TTC549 (cell line): ENCODE data around the gene NTRK3.

Source experiments
- FAIRE-seq: peaks from 2 replicates; lab custom pipeline; 2012; peaks lifted over from hg19 to GRCh38; lab: Jason Lieb, UNC

NTRK3 gene

GRCh38 chr15:88118741-88119140, 137.8 kb downstream of the NTRK3 start:
- no peak for FAIRE-seq

GRCh38 chr15:88118035-88118434, 138.5 kb downstream of the NTRK3 start:
- no peak for FAIRE-seq

GRCh38 chr15:88115486-88116152, 140.9 kb downstream of the NTRK3 start:
- no peak for FAIRE-seq

- FAIRE-seq, result no peak
Measured at GRCh38 chr15:88113613-88114308, 142.8 kb downstream of the NTRK3 start.

GRCh38 chr15:88108991-88109390, 147.5 kb downstream of the NTRK3 start:
- no peak for FAIRE-seq

- FAIRE-seq, result no peak
Measured at GRCh38 chr15:88108477-88108876, 148.1 kb downstream of the NTRK3 start.

GRCh38 chr15:88106074-88106473, 150.5 kb downstream of the NTRK3 start:
- FAIRE-seq, result no peak

- FAIRE-seq, result no peak
Measured at GRCh38 chr15:88104357-88104756, 152.2 kb downstream of the NTRK3 start.

- FAIRE-seq, result no peak
Measured at GRCh38 chr15:88100181-88100580, 156.4 kb downstream of the NTRK3 start.

GRCh38 chr15:88098361-88098760, 158.2 kb downstream of the NTRK3 start:
- FAIRE-seq, result no peak

- FAIRE-seq, result no peak
Measured at GRCh38 chr15:88091444-88092016, 165.0 kb downstream of the NTRK3 start.

- no peak for FAIRE-seq
Measured at GRCh38 chr15:88090481-88091011, 166.0 kb downstream of the NTRK3 start.

GRCh38 chr15:88089731-88090130, 166.8 kb downstream of the NTRK3 start:
- FAIRE-seq, result no peak

GRCh38 chr15:88089024-88089620, 167.4 kb downstream of the NTRK3 start:
- no peak for FAIRE-seq

GRCh38 chr15:88083811-88084760, 172.5 kb downstream of the NTRK3 start:
- FAIRE-seq, result no peak

- no peak for FAIRE-seq
Measured at GRCh38 chr15:88080616-88081015, 175.9 kb downstream of the NTRK3 start.

GRCh38 chr15:88077296-88078020, 179.1 kb downstream of the NTRK3 start:
- FAIRE-seq, result no peak

GRCh38 chr15:88076328-88076727, 180.2 kb downstream of the NTRK3 start:
- FAIRE-seq, result no peak

GRCh38 chr15:88075102-88075501, 181.4 kb downstream of the NTRK3 start:
- no peak for FAIRE-seq

- FAIRE-seq, result no peak
Measured at GRCh38 chr15:88074386-88074785, 182.2 kb downstream of the NTRK3 start.

GRCh38 chr15:88073391-88073691, 183.2 kb downstream of the NTRK3 start:
- FAIRE-seq, result no peak
